MM.1S (cell line): ENCODE results near the gene NMNAT2.

Experiments
- DNase-seq: peaks from one replicate; pipeline ENCODE4 v3.0.0-alpha.2; 2015
- H2AFZ ChIP-seq: fragments of 300-600 bp; sonication (generic); 2 replicates; pipeline ENCODE4 v1.6.0; 2016; ENCODE audit warnings: antibody characterized with exemption, low read length
- H3F3A ChIP-seq: fragments of 300-600 bp; sonication (generic); 2 replicates; pipeline ENCODE4 v1.6.1; 2016; ENCODE audit warnings: mild to moderate bottlenecking, antibody characterized with exemption, low read length, moderate library complexity, mixed read lengths; ENCODE audit not compliant: insufficient read depth
- H3K27ac ChIP-seq: fragments of 300-600 bp; sonication (generic); 2 replicates; pipeline ENCODE4 v1.5.1; 2016; ENCODE audit warnings: mild to moderate bottlenecking, low read length
- H3K27me3 ChIP-seq: fragments of 300-600 bp; sonication (generic); replicated peaks from 2 replicates; pipeline ENCODE4 v1.6.0; 2016; ENCODE audit warnings: low read length; ENCODE audit not compliant: insufficient read depth
- H3K36me3 ChIP-seq: fragments of 300-600 bp; sonication (generic); replicated peaks from 2 replicates; pipeline ENCODE4 v1.6.1; 2016; ENCODE audit warnings: mild to moderate bottlenecking, low read length, mixed read lengths; ENCODE audit not compliant: insufficient read depth
- H3K4me1 ChIP-seq: fragments of 300-600 bp; sonication (generic); 2 replicates; pipeline ENCODE4 v1.6.1; 2016; ENCODE audit warnings: low read length, mixed read lengths
- H3K4me2 ChIP-seq: fragments of 300-600 bp; sonication (generic); 2 replicates; pipeline ENCODE4 v1.6.0; 2016; ENCODE audit warnings: low read depth, low read length
- H3K4me3 ChIP-seq: fragments of 300-600 bp; sonication (generic); 2 replicates; pipeline ENCODE4 v1.5.1; 2016; ENCODE audit warnings: low read length, mixed read lengths
- H3K79me2 ChIP-seq: fragments of 300-600 bp; sonication (generic); 2 replicates; pipeline ENCODE4 v1.6.1; 2016; ENCODE audit warnings: mixed run types, low read length, mixed read lengths
- H3K9ac ChIP-seq: fragments of 300-600 bp; sonication (generic); 2 replicates; pipeline ENCODE4 v1.6.1; 2016; ENCODE audit warnings: low read length, mixed read lengths
- H3K9me2 ChIP-seq: fragments of 300-600 bp; sonication (generic); replicated peaks from 2 replicates; pipeline ENCODE4 v1.6.1; 2016; ENCODE audit warnings: mild to moderate bottlenecking, low read length, mixed read lengths; ENCODE audit not compliant: insufficient read depth
- H3K9me3 ChIP-seq: fragments of 300-600 bp; sonication (generic); replicated peaks from 2 replicates; pipeline ENCODE4 v1.6.1; 2016; ENCODE audit warnings: mild to moderate bottlenecking, low read length, mixed read lengths; ENCODE audit not compliant: insufficient read depth
- H4K20me1 ChIP-seq: fragments of 300-600 bp; sonication (generic); 2 replicates; pipeline ENCODE4 v1.6.1; 2016; ENCODE audit warnings: mild to moderate bottlenecking, low read length, moderate library complexity, mixed read lengths; ENCODE audit not compliant: insufficient read depth
- EZH2 ChIP-seq: fragments of 300-600 bp; sonication (generic); optimal IDR thresholded peaks from 2 replicates; pipeline ENCODE3; 2017; ENCODE audit warnings: low read depth, mild to moderate bottlenecking, antibody characterized with exemption, low read length, mixed read lengths
- EZH2phosphoT487 ChIP-seq: fragments of 300-600 bp; sonication (generic); IDR thresholded peaks from 2 replicates; pipeline ENCODE4 v1.6.1; 2018; ENCODE audit warnings: antibody characterized with exemption, low read length
- TF ChIP-seq, protein P1 (sequence below): fragments of 300-600 bp; sonication (generic); IDR thresholded peaks from 2 replicates; pipeline ENCODE4 v1.5.1; 2016; ENCODE audit warnings: antibody characterized with exemption, low read length, mixed read lengths

NMNAT2 gene

DNA sequence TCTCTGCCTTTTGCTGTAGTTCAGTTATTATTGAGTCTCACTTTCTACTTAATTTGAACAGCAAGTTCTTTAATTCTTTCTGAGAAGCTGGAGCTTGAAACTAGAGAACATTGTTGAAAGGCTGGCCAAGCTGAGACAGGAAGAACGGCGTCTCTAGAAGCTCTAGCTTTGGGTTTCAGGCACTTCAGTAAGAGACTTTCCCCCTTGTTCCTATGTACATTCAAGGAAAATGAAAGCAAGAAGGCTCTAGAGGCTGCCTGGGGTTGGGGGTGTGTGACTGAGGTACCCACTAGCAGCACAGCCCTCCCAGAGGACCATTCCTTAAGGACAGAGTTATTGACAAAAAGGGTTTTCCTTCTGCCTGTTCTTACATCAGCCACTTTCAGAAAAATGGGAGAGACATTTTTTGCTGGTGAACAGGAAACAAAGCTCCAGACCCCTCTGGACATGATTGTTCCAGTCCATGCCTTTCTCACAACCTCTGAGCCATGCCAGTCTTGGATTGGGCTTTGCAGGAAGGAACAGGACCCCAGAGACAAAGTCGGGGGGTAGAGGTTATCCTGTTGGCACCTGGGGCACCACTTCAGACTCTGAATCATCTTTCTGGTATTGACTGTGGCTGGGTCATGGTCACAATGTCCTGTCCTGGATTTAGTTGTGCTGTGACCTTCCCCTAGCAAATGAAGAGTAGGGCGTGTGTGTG is 169.0 kb downstream of the NMNAT2 start:
- no peak overlapping the region for H3K9ac ChIP-seq
- no peaks in the 10 kb centered on the region for H3K9me2 ChIP-seq
- TF ChIP-seq EZH2phosphoT487, result no peak
- TF ChIP-seq EZH2, result no peak
- TF ChIP-seq, protein P1, sequence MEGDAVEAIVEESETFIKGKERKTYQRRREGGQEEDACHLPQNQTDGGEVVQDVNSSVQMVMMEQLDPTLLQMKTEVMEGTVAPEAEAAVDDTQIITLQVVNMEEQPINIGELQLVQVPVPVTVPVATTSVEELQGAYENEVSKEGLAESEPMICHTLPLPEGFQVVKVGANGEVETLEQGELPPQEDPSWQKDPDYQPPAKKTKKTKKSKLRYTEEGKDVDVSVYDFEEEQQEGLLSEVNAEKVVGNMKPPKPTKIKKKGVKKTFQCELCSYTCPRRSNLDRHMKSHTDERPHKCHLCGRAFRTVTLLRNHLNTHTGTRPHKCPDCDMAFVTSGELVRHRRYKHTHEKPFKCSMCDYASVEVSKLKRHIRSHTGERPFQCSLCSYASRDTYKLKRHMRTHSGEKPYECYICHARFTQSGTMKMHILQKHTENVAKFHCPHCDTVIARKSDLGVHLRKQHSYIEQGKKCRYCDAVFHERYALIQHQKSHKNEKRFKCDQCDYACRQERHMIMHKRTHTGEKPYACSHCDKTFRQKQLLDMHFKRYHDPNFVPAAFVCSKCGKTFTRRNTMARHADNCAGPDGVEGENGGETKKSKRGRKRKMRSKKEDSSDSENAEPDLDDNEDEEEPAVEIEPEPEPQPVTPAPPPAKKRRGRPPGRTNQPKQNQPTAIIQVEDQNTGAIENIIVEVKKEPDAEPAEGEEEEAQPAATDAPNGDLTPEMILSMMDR, result no peak
- DNase-seq, result peak; percentile 32
- no peak overlapping the region for H3K4me3 ChIP-seq
- H3K4me2 ChIP-seq, result no peak overlapping the region
- no peaks in the 10 kb centered on the region for H3K4me1 ChIP-seq
- H3K9me3 ChIP-seq, result no peaks in the 10 kb centered on the region
- no peaks in the 10 kb centered on the region for H3F3A ChIP-seq
- no peaks in the 10 kb centered on the region for H3K79me2 ChIP-seq
- H4K20me1 ChIP-seq, result no peaks in the 10 kb centered on the region
- H2AFZ ChIP-seq, result no peak overlapping the region
- no peak overlapping the region for H3K27ac ChIP-seq
- H3K27me3 ChIP-seq, result no peaks in the 10 kb centered on the region
- H3K36me3 ChIP-seq, result no peaks in the 10 kb centered on the region

DNA sequence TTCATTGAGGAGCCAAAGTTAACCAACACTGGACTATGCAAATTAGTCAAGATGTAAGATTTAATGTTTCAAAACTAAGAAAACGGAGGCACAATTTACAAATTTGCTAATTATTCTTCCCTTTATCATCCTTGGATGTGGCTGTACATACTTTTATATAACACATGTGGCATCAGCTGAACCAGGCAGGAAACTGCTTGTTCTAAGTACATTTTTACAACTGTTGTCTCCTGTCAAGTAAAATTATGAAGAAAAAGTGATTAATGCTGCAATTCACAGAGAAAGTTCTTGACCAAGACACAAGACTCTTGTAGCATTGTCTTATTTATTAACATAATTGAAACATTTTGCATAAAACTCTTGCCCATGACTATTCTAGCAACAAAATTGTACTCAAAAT is 170.2 kb downstream of the NMNAT2 start:
- Histone ChIP-seq H4K20me1 (no peaks in the 10 kb centered on the region), H3K4me2 (no peak overlapping the region), H3F3A (no peaks in the 10 kb centered on the region), H3K79me2 (no peaks in the 10 kb centered on the region), H3K27me3 (no peaks in the 10 kb centered on the region), H3K9me2 (no peaks in the 10 kb centered on the region), H3K4me3 (no peak overlapping the region), H3K27ac (no peak overlapping the region), H3K9me3 (no peaks in the 10 kb centered on the region), H2AFZ (no peak overlapping the region), H3K4me1 (no peaks in the 10 kb centered on the region), H3K36me3 (no peaks in the 10 kb centered on the region), H3K9ac (no peak overlapping the region)
- TF ChIP-seq, protein P1, result no peak
- no peak for TF ChIP-seq EZH2phosphoT487
- no peak for TF ChIP-seq EZH2
- DNase-seq, result no peak

DNA sequence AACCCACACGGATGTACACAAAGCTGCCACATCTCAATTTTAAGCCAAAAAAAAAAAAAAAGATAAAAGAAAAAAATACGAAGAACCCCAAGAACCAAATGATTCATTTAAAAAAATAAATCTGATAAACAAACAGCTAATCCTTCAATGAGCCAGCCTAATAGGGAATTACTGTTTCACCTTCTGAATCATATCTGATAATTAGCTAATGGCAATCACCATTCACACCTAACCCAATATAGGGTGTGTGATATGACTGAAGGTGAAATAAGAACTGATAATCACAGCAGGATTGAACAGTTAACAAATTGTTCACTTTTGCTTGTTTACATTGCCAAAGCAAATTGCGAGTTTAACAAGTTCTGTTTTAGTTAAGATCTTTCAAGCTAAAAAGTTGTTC is 170.7 kb downstream of the NMNAT2 start:
- Histone ChIP-seq H3F3A (no peaks in the 10 kb centered on the region), H3K27ac (no peak overlapping the region), H3K79me2 (no peaks in the 10 kb centered on the region), H3K4me1 (no peaks in the 10 kb centered on the region), H3K9me3 (no peaks in the 10 kb centered on the region), H3K27me3 (no peaks in the 10 kb centered on the region), H3K9ac (no peak overlapping the region), H3K36me3 (no peaks in the 10 kb centered on the region), H3K9me2 (no peaks in the 10 kb centered on the region), H3K4me3 (no peak overlapping the region), H2AFZ (no peak overlapping the region), H3K4me2 (no peak overlapping the region), H4K20me1 (no peaks in the 10 kb centered on the region)
- DNase-seq, result no peak
- TF ChIP-seq, protein P1, result no peak
- TF ChIP-seq EZH2phosphoT487 (no peak), EZH2 (no peak)
